GM21447 (cell line): ENCODE results near the gene SRXN1.
"Not testable (repeated sequence)": the region's sequence is repeated elsewhere in the genome, so short reads cannot be mapped to it uniquely, and the experiment has no call there.

Source experiments
- ATAC-seq: cut with Tn5 transposase; IDR thresholded peaks from one replicate; pipeline ENCODE4 v1.9.1; 2021; ENCODE audit not compliant: unreplicated experiment

Gene SRXN1

GRCh38 chr20:653110-653589 lies at the start of gene SRXN1:
Gene SRXN1, minus strand, starts transcription at chr20:653200. Its CDS starts 15 bp downstream, at chr20:653185.
- peak; percentile 74 for ATAC-seq

- ATAC-seq, result no peak
Measured at GRCh38 chr20:701401-702129, 48.6 kb upstream of the SRXN1 start.

GRCh38 chr20:699811-700338 lies 46.9 kb upstream of the SRXN1 start:
- ATAC-seq, result no peak

GRCh38 chr20:699342-699741 lies 46.3 kb upstream of the SRXN1 start:
- no peak for ATAC-seq

- ATAC-seq, result no peak
Measured at GRCh38 chr20:698276-698675, 45.3 kb upstream of the SRXN1 start.

GRCh38 chr20:697826-698225 lies 44.8 kb upstream of the SRXN1 start:
- no peak for ATAC-seq

- ATAC-seq, result no peak
Measured at GRCh38 chr20:695165-695866, 42.3 kb upstream of the SRXN1 start.

- ATAC-seq, result no peak
Measured at GRCh38 chr20:694496-694895, 41.5 kb upstream of the SRXN1 start.

- not testable (repeated sequence) for ATAC-seq
Measured at GRCh38 chr20:693786-694185, 40.8 kb upstream of the SRXN1 start.

- ATAC-seq, result no peak
Measured at GRCh38 chr20:692044-692443, 39.0 kb upstream of the SRXN1 start.

GRCh38 chr20:689947-690346 lies 36.9 kb upstream of the SRXN1 start:
- no peak for ATAC-seq

GRCh38 chr20:689348-689747 lies 36.3 kb upstream of the SRXN1 start:
- no peak for ATAC-seq

- no peak for ATAC-seq
Measured at GRCh38 chr20:688809-689212, 35.8 kb upstream of the SRXN1 start.

GRCh38 chr20:687468-688203 lies 34.6 kb upstream of the SRXN1 start:
- ATAC-seq, result no peak

GRCh38 chr20:684676-685319 lies 31.8 kb upstream of the SRXN1 start:
- ATAC-seq, result no peak

GRCh38 chr20:682123-682522 lies 29.1 kb upstream of the SRXN1 start:
- ATAC-seq, result no peak

GRCh38 chr20:680638-681187 lies 27.7 kb upstream of the SRXN1 start:
- no peak for ATAC-seq

- ATAC-seq, result no peak
Measured at GRCh38 chr20:677957-678356, 25.0 kb upstream of the SRXN1 start.

GRCh38 chr20:676967-677366 lies 24.0 kb upstream of the SRXN1 start:
- no peak for ATAC-seq

- no peak for ATAC-seq
Measured at GRCh38 chr20:676315-676937, 23.4 kb upstream of the SRXN1 start.
